IMR-90 (cell line): ENCODE results near the gene SCYGR8. TPM values are rescaled to one million over a fixed set of nuclear protein-coding genes. Genes with fewer than 3 reads are reported as not detected.

Experiments
- ATAC-seq: fragments of 200-7000 bp; cut with Tn5 transposase; 2 replicates; pipeline ENCODE4 v1.9.1; 2020; ENCODE audit warnings: low read depth, mild to moderate bottlenecking, moderate library complexity
- BruUV-seq: library from RNA; stranded (reverse); fragments of 400-500 nt; replicated peaks from 2 replicates; lab custom pipeline; 2021; lab: Mats Ljungman, UMichigan
- CTCF ChIA-PET: fragments of 300-600 bp; formaldehyde crosslinking; extraction: SDS; loops from one replicate; lab custom pipeline; 2021; ENCODE audit warnings: antibody characterized with exemption; lab: Yijun Ruan, JAX
- POLR2A ChIA-PET: fragments of 300-600 bp; sonication (Branson Sonifier 250); formaldehyde crosslinking; loops from one replicate; lab custom pipeline; 2022; ENCODE audit warnings: antibody characterized with exemption; ENCODE audit not compliant: unreplicated experiment; lab: Charles Lee
- DNase-seq: peaks from one replicate; pipeline ENCODE4 v3.0.0; 2013
- H2AFZ ChIP-seq: replicated peaks from 2 replicates; pipeline ENCODE3; 2013; ENCODE audit warnings: low read length, mild to moderate bottlenecking; ENCODE audit not compliant: poor library complexity
- H2AK5ac ChIP-seq: 2 replicates; pipeline ENCODE4 v1.6.1; 2013; ENCODE audit warnings: low read depth, low read length, inconsistent platforms
- H2AK9ac ChIP-seq: replicated peaks from 2 replicates; pipeline ENCODE3; 2013; ENCODE audit warnings: mild to moderate bottlenecking, low read depth, low read length, moderate library complexity; ENCODE audit not compliant: poor library complexity
- H2BK120ac ChIP-seq: 2 replicates; pipeline ENCODE4 v1.6.1; 2013; ENCODE audit warnings: low read depth, low read length, inconsistent platforms
- H2BK15ac ChIP-seq: 3 replicates; pipeline ENCODE4 v1.6.1; 2013; ENCODE audit warnings: low read depth, low read length, inconsistent platforms
- H2BK20ac ChIP-seq: 2 replicates; pipeline ENCODE4 v1.6.1; 2013; ENCODE audit warnings: low read depth, mild to moderate bottlenecking, inconsistent platforms, low read length, moderate library complexity
- H2BK5ac ChIP-seq: 2 replicates; pipeline ENCODE4 v1.6.1; 2013; ENCODE audit warnings: mild to moderate bottlenecking, low read depth, low read length, inconsistent platforms; ENCODE audit not compliant: poor library complexity, severe bottlenecking
- H3K14ac ChIP-seq: replicated peaks from 2 replicates; pipeline ENCODE4 v1.6.1; 2013; ENCODE audit warnings: low read depth, low read length, inconsistent platforms
- H3K18ac ChIP-seq: 2 replicates; pipeline ENCODE4 v1.6.1; 2013; ENCODE audit warnings: low read depth, low read length, control low read depth
- H3K23ac ChIP-seq: 2 replicates; pipeline ENCODE4 v1.6.1; 2013; ENCODE audit warnings: low read depth, low read length, inconsistent platforms
- H3K27ac ChIP-seq: 2 replicates; pipeline ENCODE4 v1.5.1; 2013; ENCODE audit warnings: mild to moderate bottlenecking, control low read depth, low read length; ENCODE audit not compliant: insufficient read depth
- H3K27me3 ChIP-seq: 2 replicates; pipeline ENCODE4 v1.6.1; 2013; ENCODE audit warnings: low read length; ENCODE audit not compliant: control insufficient read depth, insufficient read depth
- H3K36me3 ChIP-seq: 2 replicates; pipeline ENCODE4 v1.6.1; 2013; ENCODE audit warnings: low read length, mixed read lengths; ENCODE audit not compliant: control insufficient read depth, insufficient read depth
- H3K4ac ChIP-seq: 2 replicates; pipeline ENCODE4 v1.6.1; 2013; ENCODE audit warnings: low read depth, low read length, inconsistent platforms
- H3K4me1 ChIP-seq: 2 replicates; pipeline ENCODE4 v1.6.1; 2013; ENCODE audit warnings: low read length, mixed read lengths; ENCODE audit not compliant: control insufficient read depth, insufficient read depth
- H3K4me2 ChIP-seq: 2 replicates; pipeline ENCODE4 v1.6.1; 2013; ENCODE audit warnings: low read depth, mild to moderate bottlenecking, control low read depth, low read length, moderate library complexity
- H3K4me3 ChIP-seq: 2 replicates; pipeline ENCODE4 v1.5.1; 2013; ENCODE audit warnings: low read depth, mild to moderate bottlenecking, control low read depth, low read length, moderate library complexity; ENCODE audit not compliant: insufficient read depth
- H3K56ac ChIP-seq: 2 replicates; pipeline ENCODE4 v1.6.1; 2013; ENCODE audit warnings: low read length, inconsistent platforms; ENCODE audit not compliant: insufficient read depth; ENCODE audit errors: extremely low read depth
- H3K79me1 ChIP-seq, 2 experiments: 2 replicates each; pipeline ENCODE4 v1.6.1; 2013; ENCODE audit warnings: low read length in 2 of 2, inconsistent platforms in 1 of 2, low read depth in 1 of 2
- H3K9ac ChIP-seq: 2 replicates; pipeline ENCODE4 v1.6.1; 2013; ENCODE audit warnings: low read depth, low read length, control low read depth
- H3K9me1 ChIP-seq: 2 replicates; pipeline ENCODE4 v1.6.1; 2013; ENCODE audit warnings: low read length, inconsistent platforms; ENCODE audit not compliant: insufficient read depth
- H3K9me3 ChIP-seq: 2 replicates; pipeline ENCODE4 v1.6.1; 2013; ENCODE audit warnings: low read length; ENCODE audit not compliant: control insufficient read depth, insufficient read depth
- H4K20me1 ChIP-seq: 2 replicates; pipeline ENCODE4 v1.6.1; 2013; ENCODE audit warnings: low read length, inconsistent platforms; ENCODE audit not compliant: insufficient read depth
- H4K5ac ChIP-seq: 2 replicates; pipeline ENCODE4 v1.6.1; 2013; ENCODE audit warnings: mild to moderate bottlenecking, low read depth, low read length, control low read depth
- H4K8ac ChIP-seq, 2 experiments: 2 replicates each; pipeline ENCODE4 v1.6.1; 2013; ENCODE audit warnings: low read depth in 2 of 2, low read length in 2 of 2, control low read depth in 1 of 2, inconsistent platforms in 1 of 2
- H4K91ac ChIP-seq: 2 replicates; pipeline ENCODE4 v1.6.1; 2013; ENCODE audit warnings: low read depth, low read length, inconsistent platforms; ENCODE audit not compliant: insufficient read depth
- CHD1 ChIP-seq: IDR thresholded peaks from 2 replicates; pipeline ENCODE4 v1.6.1; 2012; ENCODE audit warnings: low read depth, low read length, improper control_type of control experiment
- CTCF ChIP-seq: conservative IDR thresholded peaks from 2 replicates; pipeline ENCODE4 v1.5.1; 2012; ENCODE audit warnings: mild to moderate bottlenecking, low read depth, low read length, improper control_type of control experiment
- ELK1 ChIP-seq: fragments of 150-350 bp; IDR thresholded peaks from 2 replicates; pipeline ENCODE4 v1.6.1; 2016; ENCODE audit warnings: low read depth, mild to moderate bottlenecking, low read length, moderate library complexity, borderline replicate concordance
- MAZ ChIP-seq: IDR thresholded peaks from 2 replicates; pipeline ENCODE4 v1.6.1; 2012; ENCODE audit warnings: low read depth, mild to moderate bottlenecking, low read length, improper control_type of control experiment, moderate library complexity, borderline replicate concordance
- POLR2A ChIP-seq: IDR thresholded peaks from 2 replicates; pipeline ENCODE4 v1.6.1; 2012; ENCODE audit warnings: mild to moderate bottlenecking, low read depth, low read length
- RAD21 ChIP-seq: IDR thresholded peaks from 2 replicates; pipeline ENCODE4 v1.6.1; 2012; ENCODE audit warnings: low read length, improper control_type of control experiment
- RCOR1 ChIP-seq: IDR thresholded peaks from 2 replicates; pipeline ENCODE4 v1.6.1; 2012; ENCODE audit warnings: mild to moderate bottlenecking, low read length, improper control_type of control experiment; ENCODE audit not compliant: insufficient replicate concordance
- RFX5 ChIP-seq: IDR thresholded peaks from 2 replicates; pipeline ENCODE4 v1.8.0; 2012; ENCODE audit warnings: low read depth, mild to moderate bottlenecking, low read length, moderate library complexity
- WGBS, 2 experiments: methylation state at CpG; one replicate each; pipeline versions ENCODE4 v1.1.5 to v1.1.7; 2013; ENCODE audit warnings: missing lambda C conversion rate in 2 of 2; ENCODE audit not compliant: insufficient read length in 1 of 2; ENCODE audit errors: extremely low coverage in 2 of 2; 5-methylcytosine and 5-hydroxymethylcytosine counted together
- dilution Hi-C: fragments of 300-500 bp; cut with HindIII; formaldehyde crosslinking; loops from one replicate; pipeline ENCODE4 v1.14.3; 2018; ENCODE audit warnings: low sequenced_read_pairs; ENCODE audit not compliant: unreplicated experiment
- in situ Hi-C: fragments of 300-500 bp; cut with MboI; formaldehyde crosslinking; loops from 3 replicates; pipeline ENCODE4 v1.14.3; 2019; ENCODE audit warnings: low sequenced_read_pairs, inconsistent platforms, mixed read lengths
- intact Hi-C: fragments of 100-400 bp; cut with micrococcal nuclease; formaldehyde crosslinking; loops from 2 replicates; pipeline ENCODE4 v1.10.0; 2022
- polyA plus RNA-seq, 3 experiments: library from polyadenylated mRNA; depleted of rRNA; stranded (reverse); fragments of >200 nt; gene quantifications; 2 replicates each; pipeline ENCODE4 v1.2.3, GENCODE V29; 2012; ENCODE audit warnings: low replicate concordance in 1 of 3
- total RNA-seq: library from RNA; depleted of rRNA; stranded (reverse); fragments of >200 nt; gene quantifications from 2 replicates; pipeline ENCODE4 v1.2.3, GENCODE V29; 2012

The SCYGR8 gene
- total and polyA plus RNA-seq, 2 of the 4 experiments (the other 2 are of a cell fraction): not detected

- intact Hi-C loops: no loop called here
These were observed 42.4 kb upstream of the SCYGR8 start for GRCh38 chr2:227703280-227703732.

More at GRCh38 chr2:227703280-227703732, 42.4 kb upstream of the SCYGR8 start:
- Histone ChIP-seq H2BK5ac (no peak overlapping the region), H4K20me1 (no peaks in the 10 kb centered on the region), H2BK15ac (no peak overlapping the region), H3K23ac (no peak overlapping the region), H3K27me3 (no peaks in the 10 kb centered on the region), H4K5ac (no peak overlapping the region), H3K4ac (no peak overlapping the region), H3K4me2 (no peak overlapping the region; the same call in 1 of the 2 replicates), H3K18ac (no peak overlapping the region), H3K36me3 (no peaks in the 10 kb centered on the region), H2BK120ac (no peak overlapping the region), H2AK5ac (no peak overlapping the region), H2AFZ (no peak overlapping the region), H3K79me1 (no peaks in the 10 kb centered on the region), H4K91ac (no peak overlapping the region), H3K14ac (no peak overlapping the region), H3K9me3 (no peaks in the 10 kb centered on the region), H3K9me1 (no peaks in the 10 kb centered on the region), H2BK20ac (no peak overlapping the region), H3K9ac (no peak overlapping the region), H4K8ac (no peak overlapping the region), H3K56ac (no peak overlapping the region), H2AK9ac (no peak overlapping the region), H3K4me3 (no peak overlapping the region), H3K27ac (no peak overlapping the region), H3K4me1 (no peaks in the 10 kb centered on the region)
- ATAC-seq: peak; percentile 35
- no TSS peak for BruUV-seq
- no CpG with 5 or more reads among the region's 4 CpGs for WGBS, 2 experiments
- POLR2A ChIA-PET: no interaction called here
- dilution Hi-C loops: no loop called here
- in situ Hi-C loops: no loop called here
- TF ChIP-seq CTCF (no peak), RFX5 (no peak), CHD1 (no peak), POLR2A (no peak), ELK1 (no peak), RAD21 (no peak), MAZ (no peak), RCOR1 (no peak)
- CTCF ChIA-PET: interaction anchor here (0.7 kb wide), 1 partner anchor 45 kb away, joined by 3 read pairs; no protein-coding TSS in a partner anchor
- peak; percentile 7 for DNase-seq
